Lung (tissue), 12 donors: ENCODE data around the gene LYPD8. TPM values are rescaled to one million over a fixed set of nuclear protein-coding genes. Genes with fewer than 3 reads are reported as not detected.

Source experiments
- ATAC-seq: fragments of 200-7000 bp; cut with Tn5 transposase; one replicate; pipeline ENCODE4 v1.9.1; 2020; ENCODE audit warnings: moderate number of reproducible peaks; ENCODE audit not compliant: insufficient read depth, low FRiP score
- DNase-seq, 3 donors: peaks; one replicate each; pipeline ENCODE4 v3.0.0-alpha.2; 2013 to 2017
- H3K27ac ChIP-seq, 2 donors: one replicate each; pipeline ENCODE4 v1.5.1; 2013; ENCODE audit warnings: mild to moderate bottlenecking in 2 of 2, moderate library complexity in 2 of 2, control low read depth in 1 of 2, inconsistent platforms in 1 of 2, low read depth in 1 of 2, low read length in 1 of 2
- H3K27me3 ChIP-seq, 3 donors: one replicate each; pipeline ENCODE4 v1.5.1; 2013; ENCODE audit warnings: low read length in 2 of 3; ENCODE audit not compliant: control insufficient read depth in 3 of 3, insufficient read depth in 3 of 3
- H3K36me3 ChIP-seq, 4 donors: one replicate each; pipeline ENCODE4 v1.5.1; 2013; ENCODE audit warnings: low read length in 4 of 4, mild to moderate bottlenecking in 1 of 4, moderate library complexity in 1 of 4; ENCODE audit not compliant: control insufficient read depth in 4 of 4, insufficient read depth in 4 of 4
- H3K4me1 ChIP-seq, 5 donors: one replicate each; pipeline ENCODE4 v1.5.1; 2013; ENCODE audit warnings: low read length in 5 of 5, mild to moderate bottlenecking in 2 of 5, moderate library complexity in 1 of 5; ENCODE audit not compliant: control insufficient read depth in 5 of 5, insufficient read depth in 5 of 5
- H3K4me3 ChIP-seq: one replicate; pipeline ENCODE4 v1.5.1; 2013; ENCODE audit warnings: mild to moderate bottlenecking, control low read depth, moderate library complexity
- H3K9ac ChIP-seq, 2 donors: one replicate each; pipeline ENCODE4 v1.5.1; 2013; ENCODE audit warnings: low read length in 2 of 2, control low read depth in 1 of 2; ENCODE audit not compliant: insufficient read depth in 1 of 2
- H3K9me3 ChIP-seq, 4 donors: one replicate each; pipeline ENCODE4 v1.5.1; 2013; ENCODE audit warnings: low read length in 3 of 4, mild to moderate bottlenecking in 1 of 4, moderate library complexity in 1 of 4; ENCODE audit not compliant: control insufficient read depth in 4 of 4, insufficient read depth in 3 of 4
- CTCF ChIP-seq: IDR thresholded peaks from 2 replicates; pipeline ENCODE4 v1.5.1; 2012; ENCODE audit warnings: mild to moderate bottlenecking; ENCODE audit errors: control extremely low read depth, extremely low read depth
- WGBS, 2 donors: extraction: QIAGEN DNeasy Blood & Tissue Kit; methylation state at CpG; one replicate each; pipeline ENCODE4 v1.1.7; 2013; 5-methylcytosine and 5-hydroxymethylcytosine counted together
- polyA plus RNA-seq, 2 donors: library from polyadenylated mRNA; stranded (reverse); fragments of 200-250 nt; gene quantifications; one replicate each; pipeline ENCODE4 v1.2.1, GENCODE V29; 2013
- total RNA-seq, 2 donors: library from RNA; depleted of rRNA in 1 of 2; stranded (reverse); fragments of >200 nt in 1 of 2; gene quantifications; one replicate each; pipeline ENCODE4 v1.2.1, GENCODE V29; 2014 to 2021
- donor health status: control.
- donor health status: control.
- donor health status: Bipolar disorder and iron deficiency.
- donor health status: healthy.
- donor health status: DM: yes; HTN: yes; CAD: no.

The LYPD8 gene
- total and polyA plus RNA-seq, 4 donors: not detected

GRCh38 chr1:248775441-248775840 lies 19.9 kb upstream of the LYPD8 start:
- WGBS, 2 donors: 71 to 86% methylated on average over 4 of the region's 4 CpGs
- H3K27ac ChIP-seq: no peak overlapping the region
- no peaks in the 10 kb centered on the region for H3K4me1 ChIP-seq
- peaks cover 0 to 9% (median 3%) of the 10 kb centered on the region in 4 donors for H3K9me3 ChIP-seq
- TF ChIP-seq CTCF: no peak
- no peaks in the 10 kb centered on the region for H3K36me3 ChIP-seq
- H3K27me3 ChIP-seq: no peaks in the 10 kb centered on the region
- ATAC-seq (no peak), DNase-seq (no peak)
- H3K4me3 ChIP-seq: no peak overlapping the region
- H3K9ac ChIP-seq: no peak overlapping the region

- ATAC-seq (no peak), DNase-seq (no peak)
- peaks cover 0 to 15% (median 2%) of the 10 kb centered on the region in 4 donors for H3K9me3 ChIP-seq
- TF ChIP-seq CTCF: no peak
- no peak overlapping the region for H3K9ac ChIP-seq
- no peak overlapping the region for H3K4me3 ChIP-seq
- WGBS, 2 donors: 56 to 81% methylated on average over 3 of the region's 3 CpGs
- H3K36me3 ChIP-seq: no peaks in the 10 kb centered on the region
- no peaks in the 10 kb centered on the region for H3K4me1 ChIP-seq
- H3K27ac ChIP-seq: no peak overlapping the region
- H3K27me3 ChIP-seq: no peaks in the 10 kb centered on the region
Observed at GRCh38 chr1:248759644-248760043, 4.1 kb upstream of the LYPD8 start.

GRCh38 chr1:248758352-248758751 lies 2.8 kb upstream of the LYPD8 start:
- no peak overlapping the region for H3K4me3 ChIP-seq
- no peaks in the 10 kb centered on the region for H3K4me1 ChIP-seq
- H3K9me3 ChIP-seq: peaks cover 0 to 24% (median 10%) of the 10 kb centered on the region in 4 donors
- no peak overlapping the region for H3K9ac ChIP-seq
- no peak for TF ChIP-seq CTCF
- ATAC-seq (no peak), DNase-seq (no peak)
- 94 to 97% methylated on average over 9 of the region's 9 CpGs for WGBS, 2 donors
- H3K36me3 ChIP-seq: peaks cover 0 to 3% (median 0%) of the 10 kb centered on the region in 4 donors
- H3K27me3 ChIP-seq: no peaks in the 10 kb centered on the region
- H3K27ac ChIP-seq: no peak overlapping the region

- H3K36me3 ChIP-seq: peaks cover 0 to 6% (median 0%) of the 10 kb centered on the region in 4 donors
- no peak for ATAC-seq
- peaks cover 0 to 24% (median 12%) of the 10 kb centered on the region in 4 donors for H3K9me3 ChIP-seq
- no peak overlapping the region for H3K9ac ChIP-seq
- 76 to 82% methylated on average over 5 of the region's 5 CpGs for WGBS, 2 donors
- TF ChIP-seq CTCF: no peak
- H3K4me3 ChIP-seq: no peak overlapping the region
- no peaks in the 10 kb centered on the region for H3K27me3 ChIP-seq
- DNase-seq: no peak
- peaks cover 0 to 1% (median 0%) of the 10 kb centered on the region in 5 donors for H3K4me1 ChIP-seq
- H3K27ac ChIP-seq: no peak overlapping the region
Observed at GRCh38 chr1:248757784-248758195, 2.2 kb upstream of the LYPD8 start.
